Suprapubic skin (tissue), 4 donors: ENCODE data around the gene GIT1.

Source experiments
- POLR2A ChIP-seq, 2 donors: fragments of 450-650 bp; IDR thresholded peaks; one replicate each; pipeline ENCODE4 v1.6.1; 2017; ENCODE audit warnings: antibody characterized with exemption in 2 of 2, mild to moderate bottlenecking in 2 of 2, moderate library complexity in 2 of 2
- POLR2AphosphoS5 ChIP-seq, 3 donors: sonication (generic); formaldehyde crosslinking; IDR thresholded peaks; one replicate each; pipeline ENCODE4 v1.6.1; 2017; ENCODE audit warnings: antibody characterized with exemption in 3 of 3
- TF ChIP-seq, protein P1 (sequence below), 2 donors: fragments of 200-600 bp in 1 of 2; fragments of 450-650 bp in 1 of 2; sonication (generic) in 1 of 2; IDR thresholded peaks; one replicate each; pipeline ENCODE4 v1.5.1; 2016 to 2019; ENCODE audit warnings: antibody characterized with exemption in 2 of 2, mild to moderate bottlenecking in 1 of 2, moderate library complexity in 1 of 2

DNA sequence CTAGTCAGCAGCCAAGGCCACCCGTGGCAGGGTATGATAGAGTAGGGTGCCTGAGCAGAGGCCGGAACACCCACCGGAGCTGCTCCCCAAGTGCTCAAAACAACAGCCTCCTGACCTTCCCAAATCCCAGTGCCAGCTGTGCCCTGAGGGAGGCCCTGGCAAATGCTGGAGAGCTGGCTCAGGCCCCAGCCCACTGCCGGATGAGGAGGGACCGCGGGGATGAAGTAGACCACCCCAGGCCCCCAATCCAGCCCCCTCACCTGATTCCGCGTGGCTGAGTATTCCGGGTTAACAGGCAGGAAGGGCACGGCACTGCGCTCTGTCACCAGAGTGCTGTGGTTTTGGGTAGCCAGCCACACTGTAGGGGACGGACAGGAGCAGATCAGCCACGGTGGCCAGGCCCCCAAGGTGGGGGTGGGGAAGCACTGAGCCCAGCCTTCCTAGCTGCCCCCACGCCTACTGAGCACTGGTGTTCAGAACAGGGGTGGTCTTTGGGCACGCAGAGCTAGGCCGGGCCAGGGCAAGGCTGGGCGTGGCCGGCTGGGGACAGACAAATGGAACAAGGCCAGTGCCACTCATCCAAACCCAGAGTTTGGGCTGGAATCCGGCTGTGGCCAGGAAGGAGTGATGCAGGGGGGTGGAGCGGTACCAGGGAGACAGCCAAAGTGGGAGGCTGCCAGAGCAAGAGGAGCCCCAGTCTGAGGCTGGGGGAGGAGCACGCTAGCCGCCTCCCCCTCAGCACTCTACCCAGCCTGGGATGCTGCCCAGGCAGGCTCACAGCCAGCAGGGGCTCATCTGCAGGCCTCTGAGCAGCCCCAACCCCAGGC, 11.8 kb downstream of the GIT1 start:
- TF ChIP-seq, protein P1, sequence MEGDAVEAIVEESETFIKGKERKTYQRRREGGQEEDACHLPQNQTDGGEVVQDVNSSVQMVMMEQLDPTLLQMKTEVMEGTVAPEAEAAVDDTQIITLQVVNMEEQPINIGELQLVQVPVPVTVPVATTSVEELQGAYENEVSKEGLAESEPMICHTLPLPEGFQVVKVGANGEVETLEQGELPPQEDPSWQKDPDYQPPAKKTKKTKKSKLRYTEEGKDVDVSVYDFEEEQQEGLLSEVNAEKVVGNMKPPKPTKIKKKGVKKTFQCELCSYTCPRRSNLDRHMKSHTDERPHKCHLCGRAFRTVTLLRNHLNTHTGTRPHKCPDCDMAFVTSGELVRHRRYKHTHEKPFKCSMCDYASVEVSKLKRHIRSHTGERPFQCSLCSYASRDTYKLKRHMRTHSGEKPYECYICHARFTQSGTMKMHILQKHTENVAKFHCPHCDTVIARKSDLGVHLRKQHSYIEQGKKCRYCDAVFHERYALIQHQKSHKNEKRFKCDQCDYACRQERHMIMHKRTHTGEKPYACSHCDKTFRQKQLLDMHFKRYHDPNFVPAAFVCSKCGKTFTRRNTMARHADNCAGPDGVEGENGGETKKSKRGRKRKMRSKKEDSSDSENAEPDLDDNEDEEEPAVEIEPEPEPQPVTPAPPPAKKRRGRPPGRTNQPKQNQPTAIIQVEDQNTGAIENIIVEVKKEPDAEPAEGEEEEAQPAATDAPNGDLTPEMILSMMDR (IDR thresholded peaks at IDR 0.05) = no peak
- TF ChIP-seq POLR2A (IDR thresholded peaks at IDR 0.05) = no peak
- no peak for TF ChIP-seq POLR2AphosphoS5 (IDR thresholded peaks at IDR 0.05)
